HepG2 (cell line): ENCODE data around the gene COPZ1. TPM values are rescaled to one million over a fixed set of nuclear protein-coding genes. Genes with fewer than 3 reads are reported as not detected.
A peak's percentile ranks its signal among the peaks of the same experiment; 100 is the strongest.

Experiments used
- AHR ChIP-seq: IDR thresholded peaks from 2 replicates; pipeline ENCODE4 v1.6.1; 2018; ENCODE audit warnings: missing genetic modification reagents, missing compliant biosample characterization
- GATA4 ChIP-seq: sonication (generic); IDR thresholded peaks from 2 replicates; pipeline ENCODE4 v1.6.1; 2016; ENCODE audit warnings: antibody characterized with exemption, low read depth, borderline replicate concordance
- MAFG ChIP-seq: sonication (generic); formaldehyde crosslinking; IDR thresholded peaks from 2 replicates; pipeline ENCODE4 v1.5.1; 2020; ENCODE audit warnings: mild to moderate bottlenecking, missing genetic modification reagents
- NR2C2 ChIP-seq: sonication (generic); formaldehyde crosslinking; IDR thresholded peaks from 2 replicates; pipeline ENCODE4 v1.4.0; 2020; ENCODE audit warnings: missing genetic modification reagents, mild to moderate bottlenecking, moderate library complexity, borderline replicate concordance
- NR2F2 ChIP-seq: IDR thresholded peaks from 2 replicates; pipeline ENCODE4 v1.6.1; 2012; ENCODE audit warnings: low read depth, inconsistent platforms, borderline replicate concordance
- POLR2G ChIP-seq: fragments of 200-400 bp; formaldehyde crosslinking; IDR thresholded peaks from 2 replicates; pipeline ENCODE4 v1.6.1; 2018; ENCODE audit warnings: mild to moderate bottlenecking, low read depth, low read length, moderate library complexity
- THAP11 ChIP-seq: IDR thresholded peaks from 2 replicates; pipeline ENCODE4 v1.6.1; 2016; ENCODE audit warnings: missing biosample characterization, missing genetic modification reagents
- ZFY ChIP-seq: sonication (generic); formaldehyde crosslinking; IDR thresholded peaks from 2 replicates; pipeline ENCODE4 v1.4.0; 2020; ENCODE audit warnings: missing genetic modification reagents
- ZKSCAN5 ChIP-seq: sonication (generic); formaldehyde crosslinking; IDR thresholded peaks from 2 replicates; pipeline ENCODE4 v1.5.1; 2020; ENCODE audit warnings: mild to moderate bottlenecking, missing genetic modification reagents
- ZNF530 ChIP-seq: sonication (generic); formaldehyde crosslinking; IDR thresholded peaks from 2 replicates; pipeline ENCODE4 v1.5.0; 2020; ENCODE audit warnings: low read depth, mild to moderate bottlenecking, missing genetic modification reagents
- polyA plus RNA-seq, 8 experiments: library from polyadenylated mRNA; depleted of rRNA in 3 of 8; stranded (reverse) in 7 of 8; unstranded in 1 of 8; fragments of >200 nt; fragmentation: Illumina TruSeq in 4 of 8; extraction: Trizol in 4 of 8; gene quantifications; 2 replicates each; pipeline versions ENCODE4 v1.2.1 to v1.2.3, GENCODE V29; 2011 to 2016; ENCODE audit warnings: low read depth in 4 of 8, missing spikeins in 1 of 8, mixed read lengths in 1 of 8; ENCODE audit not compliant: insufficient read depth in 1 of 8
- total RNA-seq, 5 experiments: library from RNA; depleted of rRNA; stranded (reverse); fragments of >200 nt; fragmentation: Illumina TruSeq; extraction: Trizol; gene quantifications; 2 replicates each; pipeline ENCODE4 v1.2.3, GENCODE V29; 2016; ENCODE audit warnings: low read depth in 1 of 5
- TF ChIP-seq, protein P1 (sequence below): sonication (generic); formaldehyde crosslinking; IDR thresholded peaks from 2 replicates; pipeline ENCODE4 v1.4.0; 2020; ENCODE audit warnings: mild to moderate bottlenecking, missing genetic modification reagents, borderline replicate concordance
- TF ChIP-seq, protein P2 (sequence below): sonication (generic); formaldehyde crosslinking; IDR thresholded peaks from 2 replicates; pipeline ENCODE4 v1.4.0; 2020; ENCODE audit warnings: mild to moderate bottlenecking, low read depth, missing genetic modification reagents
- TF ChIP-seq, protein P3 (sequence below), 2 experiments: sonication (generic) in 1 of 2; formaldehyde crosslinking in 1 of 2; IDR thresholded peaks; 2 replicates each; pipeline versions ENCODE4 v1.4.0 to v1.6.1; 2016 to 2020; ENCODE audit warnings: borderline replicate concordance in 1 of 2, low read depth in 1 of 2, mild to moderate bottlenecking in 1 of 2, missing genetic modification reagents in 1 of 2
- TF ChIP-seq, protein P4 (sequence below): sonication (generic); formaldehyde crosslinking; IDR thresholded peaks from 2 replicates; pipeline ENCODE4 v1.5.1; 2020; ENCODE audit warnings: mild to moderate bottlenecking, missing genetic modification reagents, borderline replicate concordance
- TF ChIP-seq, protein P5 (sequence below): sonication (generic); formaldehyde crosslinking; IDR thresholded peaks from 2 replicates; pipeline ENCODE4 v1.4.0; 2020; ENCODE audit warnings: mild to moderate bottlenecking, missing genetic modification reagents

The COPZ1 gene
- total and polyA plus RNA-seq, 2 of the 13 experiments (the other 11 are each of a cell fraction or from before 2014, with no cell fraction given): 125 to 184 TPM

DNA sequence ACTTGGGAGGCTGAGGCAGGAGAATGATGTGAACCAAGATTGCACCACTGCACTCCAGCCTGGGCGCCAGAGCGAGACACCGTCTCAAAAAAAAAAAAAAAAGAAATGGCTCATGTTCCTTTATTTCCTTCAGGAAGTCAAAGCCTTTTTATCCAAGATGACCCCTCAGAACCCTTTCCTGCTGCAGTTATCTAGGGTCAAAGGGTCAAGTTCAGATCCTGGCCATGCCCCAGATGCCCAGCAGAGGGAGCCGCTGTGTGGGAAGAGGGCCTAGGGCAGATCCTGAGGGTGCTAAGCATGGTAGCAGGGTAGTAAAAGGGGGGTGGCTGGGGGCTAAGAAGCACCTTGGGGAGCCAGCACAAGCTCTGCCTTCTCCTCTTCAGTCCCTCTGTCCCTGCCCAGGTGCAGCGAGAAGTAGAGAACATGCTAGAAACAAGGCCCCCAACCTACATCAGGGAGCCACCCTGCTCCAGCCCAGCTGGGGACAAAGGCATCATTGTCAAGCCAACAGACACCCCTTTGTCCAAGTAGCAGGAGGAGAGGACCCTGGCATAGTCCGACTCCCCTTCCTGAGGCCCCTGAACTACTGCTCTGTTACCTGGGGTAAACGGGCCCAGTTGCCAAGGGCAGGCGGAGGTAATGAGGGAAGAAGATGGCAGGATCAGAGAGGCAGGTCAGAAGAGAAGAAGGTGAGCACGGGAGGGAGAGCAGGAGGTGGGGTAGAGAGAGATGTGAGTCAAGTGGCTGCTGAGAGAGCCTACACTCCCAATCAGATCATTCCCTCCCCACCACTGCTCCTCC is 30.6 kb upstream of the COPZ1 start (continued):
- TF ChIP-seq, protein P1, sequence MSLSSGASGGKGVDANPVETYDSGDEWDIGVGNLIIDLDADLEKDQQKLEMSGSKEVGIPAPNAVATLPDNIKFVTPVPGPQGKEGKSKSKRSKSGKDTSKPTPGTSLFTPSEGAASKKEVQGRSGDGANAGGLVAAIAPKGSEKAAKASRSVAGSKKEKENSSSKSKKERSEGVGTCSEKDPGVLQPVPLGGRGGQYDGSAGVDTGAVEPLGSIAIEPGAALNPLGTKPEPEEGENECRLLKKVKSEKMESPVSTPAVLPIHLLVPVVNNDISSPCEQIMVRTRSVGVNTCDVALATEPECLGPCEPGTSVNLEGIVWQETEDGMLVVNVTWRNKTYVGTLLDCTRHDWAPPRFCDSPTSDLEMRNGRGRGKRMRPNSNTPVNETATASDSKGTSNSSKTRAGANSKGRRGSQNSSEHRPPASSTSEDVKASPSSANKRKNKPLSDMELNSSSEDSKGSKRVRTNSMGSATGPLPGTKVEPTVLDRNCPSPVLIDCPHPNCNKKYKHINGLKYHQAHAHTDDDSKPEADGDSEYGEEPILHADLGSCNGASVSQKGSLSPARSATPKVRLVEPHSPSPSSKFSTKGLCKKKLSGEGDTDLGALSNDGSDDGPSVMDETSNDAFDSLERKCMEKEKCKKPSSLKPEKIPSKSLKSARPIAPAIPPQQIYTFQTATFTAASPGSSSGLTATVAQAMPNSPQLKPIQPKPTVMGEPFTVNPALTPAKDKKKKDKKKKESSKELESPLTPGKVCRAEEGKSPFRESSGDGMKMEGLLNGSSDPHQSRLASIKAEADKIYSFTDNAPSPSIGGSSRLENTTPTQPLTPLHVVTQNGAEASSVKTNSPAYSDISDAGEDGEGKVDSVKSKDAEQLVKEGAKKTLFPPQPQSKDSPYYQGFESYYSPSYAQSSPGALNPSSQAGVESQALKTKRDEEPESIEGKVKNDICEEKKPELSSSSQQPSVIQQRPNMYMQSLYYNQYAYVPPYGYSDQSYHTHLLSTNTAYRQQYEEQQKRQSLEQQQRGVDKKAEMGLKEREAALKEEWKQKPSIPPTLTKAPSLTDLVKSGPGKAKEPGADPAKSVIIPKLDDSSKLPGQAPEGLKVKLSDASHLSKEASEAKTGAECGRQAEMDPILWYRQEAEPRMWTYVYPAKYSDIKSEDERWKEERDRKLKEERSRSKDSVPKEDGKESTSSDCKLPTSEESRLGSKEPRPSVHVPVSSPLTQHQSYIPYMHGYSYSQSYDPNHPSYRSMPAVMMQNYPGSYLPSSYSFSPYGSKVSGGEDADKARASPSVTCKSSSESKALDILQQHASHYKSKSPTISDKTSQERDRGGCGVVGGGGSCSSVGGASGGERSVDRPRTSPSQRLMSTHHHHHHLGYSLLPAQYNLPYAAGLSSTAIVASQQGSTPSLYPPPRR: peak; percentile 68; the same call in 1 of the 2 replicates
- TF ChIP-seq POLR2G (peak; percentile 64), MAFG (CRISPR knock-in tag) (no peak), AHR (CRISPR knock-in tag) (no peak; the same call in 1 of the 2 replicates), THAP11 (CRISPR knock-in tag) (no peak), GATA4 (peak; percentile 39; the same call in 1 of the 2 replicates), NR2F2 (peak; percentile 98), ZNF530 (CRISPR knock-in tag) (no peak), NR2C2 (CRISPR knock-in tag) (peak; percentile 95), ZKSCAN5 (CRISPR knock-in tag) (peak; percentile 95), ZFY (peak; percentile 44; the same call in 1 of the 2 replicates)
- TF ChIP-seq, protein P2, sequence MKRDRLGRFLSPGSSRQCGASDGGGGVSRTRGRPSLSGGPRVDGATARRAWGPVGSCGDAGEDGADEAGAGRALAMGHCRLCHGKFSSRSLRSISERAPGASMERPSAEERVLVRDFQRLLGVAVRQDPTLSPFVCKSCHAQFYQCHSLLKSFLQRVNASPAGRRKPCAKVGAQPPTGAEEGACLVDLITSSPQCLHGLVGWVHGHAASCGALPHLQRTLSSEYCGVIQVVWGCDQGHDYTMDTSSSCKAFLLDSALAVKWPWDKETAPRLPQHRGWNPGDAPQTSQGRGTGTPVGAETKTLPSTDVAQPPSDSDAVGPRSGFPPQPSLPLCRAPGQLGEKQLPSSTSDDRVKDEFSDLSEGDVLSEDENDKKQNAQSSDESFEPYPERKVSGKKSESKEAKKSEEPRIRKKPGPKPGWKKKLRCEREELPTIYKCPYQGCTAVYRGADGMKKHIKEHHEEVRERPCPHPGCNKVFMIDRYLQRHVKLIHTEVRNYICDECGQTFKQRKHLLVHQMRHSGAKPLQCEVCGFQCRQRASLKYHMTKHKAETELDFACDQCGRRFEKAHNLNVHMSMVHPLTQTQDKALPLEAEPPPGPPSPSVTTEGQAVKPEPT (CRISPR knock-in tag): no peak
- TF ChIP-seq, protein P3, sequence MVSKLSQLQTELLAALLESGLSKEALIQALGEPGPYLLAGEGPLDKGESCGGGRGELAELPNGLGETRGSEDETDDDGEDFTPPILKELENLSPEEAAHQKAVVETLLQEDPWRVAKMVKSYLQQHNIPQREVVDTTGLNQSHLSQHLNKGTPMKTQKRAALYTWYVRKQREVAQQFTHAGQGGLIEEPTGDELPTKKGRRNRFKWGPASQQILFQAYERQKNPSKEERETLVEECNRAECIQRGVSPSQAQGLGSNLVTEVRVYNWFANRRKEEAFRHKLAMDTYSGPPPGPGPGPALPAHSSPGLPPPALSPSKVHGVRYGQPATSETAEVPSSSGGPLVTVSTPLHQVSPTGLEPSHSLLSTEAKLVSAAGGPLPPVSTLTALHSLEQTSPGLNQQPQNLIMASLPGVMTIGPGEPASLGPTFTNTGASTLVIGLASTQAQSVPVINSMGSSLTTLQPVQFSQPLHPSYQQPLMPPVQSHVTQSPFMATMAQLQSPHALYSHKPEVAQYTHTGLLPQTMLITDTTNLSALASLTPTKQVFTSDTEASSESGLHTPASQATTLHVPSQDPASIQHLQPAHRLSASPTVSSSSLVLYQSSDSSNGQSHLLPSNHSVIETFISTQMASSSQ (IDR thresholded peaks at IDR 0.05; ENCODE audit: low read depth): no peak
- TF ChIP-seq, protein P3 (CRISPR knock-in tag; IDR thresholded peaks at IDR 0.05; ENCODE audit: borderline replicate concordance): no peak; the same call in 1 of the 2 replicates
- TF ChIP-seq, protein P4, sequence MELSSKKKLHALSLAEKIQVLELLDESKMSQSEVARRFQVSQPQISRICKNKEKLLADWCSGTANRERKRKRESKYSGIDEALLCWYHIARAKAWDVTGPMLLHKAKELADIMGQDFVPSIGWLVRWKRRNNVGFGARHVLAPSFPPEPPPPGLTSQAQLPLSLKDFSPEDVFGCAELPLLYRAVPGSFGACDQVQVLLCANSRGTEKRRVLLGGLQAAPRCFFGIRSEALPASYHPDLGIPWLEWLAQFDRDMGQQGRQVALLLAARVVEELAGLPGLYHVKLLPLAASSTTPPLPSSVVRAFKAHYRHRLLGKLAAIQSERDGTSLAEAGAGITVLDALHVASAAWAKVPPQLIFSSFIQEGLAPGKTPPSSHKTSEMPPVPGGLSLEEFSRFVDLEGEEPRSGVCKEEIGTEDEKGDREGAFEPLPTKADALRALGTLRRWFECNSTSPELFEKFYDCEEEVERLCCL (CRISPR knock-in tag): no peak
- TF ChIP-seq, protein P5, sequence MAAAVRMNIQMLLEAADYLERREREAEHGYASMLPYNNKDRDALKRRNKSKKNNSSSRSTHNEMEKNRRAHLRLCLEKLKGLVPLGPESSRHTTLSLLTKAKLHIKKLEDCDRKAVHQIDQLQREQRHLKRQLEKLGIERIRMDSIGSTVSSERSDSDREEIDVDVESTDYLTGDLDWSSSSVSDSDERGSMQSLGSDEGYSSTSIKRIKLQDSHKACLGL (CRISPR knock-in tag): no peak
